T follicular helper cell (primary cell): Measurements from ENCODE around the gene LDLRAP1.
"Not testable (repeated sequence)": the region's sequence is repeated elsewhere in the genome, so short reads cannot be mapped to it uniquely, and the experiment has no call there.

Source experiments
- DNase-seq: peaks from one replicate; pipeline ENCODE4 v3.0.0-alpha.2; 2020; ENCODE audit warnings: low read depth
- total RNA-seq, 2 experiments: gene quantifications; one replicate each; lab custom pipeline; 2026; lab: John Stamatoyannopoulos, UW

LDLRAP1 gene
- 13.6 to 212 reads per million in 2 experiments for total RNA-seq

GRCh38 chr1:25543425-25544242 is at the start of gene LDLRAP1:
TSS of gene LDLRAP1 (plus strand) at chr1:25543606. CDS start at chr1:25543699, 93 bp downstream.
- peak; percentile 24 for DNase-seq

DNA sequence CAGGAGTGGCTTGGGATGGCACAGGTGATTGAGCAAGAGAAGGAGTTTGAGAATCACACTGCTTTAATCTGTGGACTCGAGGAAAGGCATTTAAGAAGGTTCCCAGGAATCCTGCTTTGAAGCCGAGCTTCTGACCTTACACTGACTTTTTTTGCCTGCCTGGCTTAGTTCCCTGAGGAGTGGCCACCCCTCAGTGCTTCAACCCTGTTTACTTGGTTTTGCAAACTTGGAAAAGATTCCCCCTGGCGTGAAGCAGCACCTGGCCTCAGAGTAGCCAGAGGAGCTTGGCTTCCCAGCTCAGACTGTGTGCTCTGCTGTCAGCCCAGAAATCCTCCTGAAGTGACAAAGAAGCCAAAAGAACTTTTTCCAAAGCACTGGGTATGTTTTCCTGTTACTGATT is 48.5 kb upstream of the LDLRAP1 start:
- no peak for DNase-seq

- no peak for DNase-seq
These were observed 42.7 kb upstream of the LDLRAP1 start for GRCh38 chr1:25500694-25501093.

DNA sequence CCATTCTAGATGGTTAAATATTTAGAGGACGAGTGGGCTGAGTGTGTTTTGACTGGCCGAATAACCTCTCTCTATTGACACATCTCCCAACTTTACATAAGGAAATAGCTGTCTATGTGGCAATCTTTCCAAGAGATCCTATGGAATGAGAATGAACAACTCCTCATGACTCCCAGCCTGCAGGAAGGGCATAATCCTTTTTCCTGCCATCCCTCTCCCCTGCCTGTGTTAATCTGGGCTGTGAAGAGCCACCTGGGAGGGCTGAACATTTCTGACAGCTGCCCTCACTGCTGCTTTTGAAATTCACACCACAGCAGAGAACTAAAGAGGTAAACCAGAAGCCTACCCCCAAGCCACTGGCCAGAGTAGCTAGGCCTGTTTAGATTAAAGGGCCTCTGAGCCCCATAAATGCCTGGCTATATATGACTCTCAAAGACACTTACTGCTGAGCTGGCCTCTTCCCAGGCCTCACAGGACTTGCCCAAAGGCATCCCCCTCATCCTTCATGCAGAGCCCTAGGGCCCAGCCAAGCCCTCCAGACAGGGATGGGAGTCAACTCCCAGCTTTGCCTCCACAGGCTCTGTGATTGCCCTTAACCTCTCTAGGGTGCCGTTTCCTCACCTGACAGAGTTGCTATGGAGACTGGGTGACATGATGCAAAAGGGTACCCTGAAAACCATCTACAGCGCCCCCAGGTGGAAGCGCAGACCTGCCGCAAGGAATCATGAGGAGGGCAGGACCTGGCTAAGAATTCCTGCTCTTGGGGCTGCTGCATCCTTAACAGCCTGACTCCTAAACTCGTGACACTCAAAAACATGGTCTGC is 42.0 kb upstream of the LDLRAP1 start:
- DNase-seq, result no peak

DNA sequence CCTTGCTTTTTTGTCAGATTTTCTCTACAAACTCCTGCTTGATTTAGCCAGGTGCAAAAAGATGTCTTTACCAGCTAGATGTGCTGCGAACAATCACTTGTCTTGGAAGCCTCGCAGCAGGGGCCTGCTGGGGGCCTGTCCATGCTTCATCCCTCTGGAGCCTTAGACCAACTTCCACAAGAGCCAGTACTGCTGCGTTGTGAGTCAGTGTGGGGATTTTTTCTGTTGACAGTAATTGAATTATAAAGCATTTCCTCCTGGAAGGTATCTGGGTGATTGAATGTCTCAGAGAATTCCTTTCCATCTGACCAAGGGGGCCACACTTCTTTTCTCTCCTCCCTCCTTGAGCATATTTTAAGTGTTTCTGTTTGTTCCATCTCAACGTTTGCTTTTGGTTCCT is 40.4 kb upstream of the LDLRAP1 start:
- DNase-seq, result no peak

DNA sequence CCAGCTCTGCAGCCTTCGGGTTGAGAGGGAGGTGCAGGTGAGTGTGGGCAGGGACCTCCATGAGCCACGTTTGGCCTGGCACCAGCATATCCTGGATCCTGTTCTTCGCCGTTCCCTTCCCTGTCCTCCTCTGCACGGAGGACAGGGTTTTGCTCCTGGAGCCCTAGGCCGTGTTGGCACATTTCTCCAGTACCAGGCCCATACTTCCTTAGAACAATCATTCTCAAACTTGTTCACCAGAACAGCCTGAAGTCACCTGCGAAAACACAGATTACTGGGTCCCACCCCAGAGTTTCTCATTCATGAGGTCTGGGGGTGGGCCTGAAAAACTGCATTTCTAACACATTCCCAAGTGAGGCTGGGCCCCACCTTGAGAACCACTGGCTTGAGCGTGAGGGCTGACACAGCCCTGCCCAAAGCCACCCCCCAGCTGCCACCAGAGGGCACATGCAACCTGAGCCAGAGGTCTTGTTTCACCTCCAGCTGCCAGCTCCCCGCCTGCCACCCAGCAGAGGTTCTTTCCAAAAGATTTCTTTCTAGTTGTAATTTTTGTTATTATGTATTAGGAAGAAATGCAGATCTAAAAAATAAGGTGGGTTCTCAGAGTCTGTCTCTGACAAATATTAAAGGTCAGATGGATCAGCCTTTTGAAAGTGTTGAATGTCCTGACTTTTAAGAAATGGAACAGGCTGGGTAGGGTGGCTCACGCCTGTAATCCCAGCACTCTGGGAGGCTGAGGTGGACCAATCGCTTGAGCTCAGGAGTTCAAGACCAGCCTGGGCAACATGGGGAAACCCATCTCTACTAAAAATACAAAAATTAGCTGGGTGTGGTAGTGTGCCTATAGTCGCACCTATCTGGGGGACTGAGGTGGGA is 39.6 kb upstream of the LDLRAP1 start:
- peak; percentile 68 for DNase-seq

GRCh38 chr1:25504706-25505595 is 38.5 kb upstream of the LDLRAP1 start:
- DNase-seq, result no peak

DNA sequence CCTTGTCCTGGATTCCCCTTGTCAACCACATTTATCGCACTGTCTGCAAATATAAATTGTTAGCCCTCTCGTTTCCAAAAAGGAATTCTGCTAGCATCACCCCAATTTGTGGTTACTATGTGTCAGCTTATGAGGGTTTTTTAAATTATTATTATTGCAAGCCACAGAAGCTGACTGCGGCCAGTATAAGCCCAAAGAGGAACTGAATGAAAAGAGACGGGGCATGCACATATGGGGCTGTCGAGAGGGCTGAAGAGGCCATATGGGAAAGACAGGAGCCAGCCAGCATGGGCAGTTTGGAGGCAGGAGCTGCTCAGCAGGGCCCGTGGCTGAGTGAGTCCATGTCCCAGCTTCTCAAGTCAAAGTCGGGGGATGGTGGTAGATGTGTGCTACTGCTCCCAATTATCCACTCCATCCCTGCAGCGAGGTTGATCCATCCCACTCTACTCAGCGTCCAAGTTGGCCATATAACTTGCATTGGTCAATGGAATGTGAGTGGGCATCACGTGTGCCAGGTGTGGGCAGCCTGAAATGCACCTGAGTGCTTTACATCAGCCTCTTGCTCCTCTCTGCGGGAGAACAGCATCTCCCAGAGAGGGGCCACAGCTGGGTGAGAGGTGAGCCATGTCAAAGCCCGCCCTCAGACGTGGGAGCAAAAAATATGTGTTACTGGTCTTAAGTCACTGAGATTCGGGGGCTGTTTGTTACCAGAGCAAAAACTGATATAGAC is 37.6 kb upstream of the LDLRAP1 start:
- DNase-seq, result no peak

DNA sequence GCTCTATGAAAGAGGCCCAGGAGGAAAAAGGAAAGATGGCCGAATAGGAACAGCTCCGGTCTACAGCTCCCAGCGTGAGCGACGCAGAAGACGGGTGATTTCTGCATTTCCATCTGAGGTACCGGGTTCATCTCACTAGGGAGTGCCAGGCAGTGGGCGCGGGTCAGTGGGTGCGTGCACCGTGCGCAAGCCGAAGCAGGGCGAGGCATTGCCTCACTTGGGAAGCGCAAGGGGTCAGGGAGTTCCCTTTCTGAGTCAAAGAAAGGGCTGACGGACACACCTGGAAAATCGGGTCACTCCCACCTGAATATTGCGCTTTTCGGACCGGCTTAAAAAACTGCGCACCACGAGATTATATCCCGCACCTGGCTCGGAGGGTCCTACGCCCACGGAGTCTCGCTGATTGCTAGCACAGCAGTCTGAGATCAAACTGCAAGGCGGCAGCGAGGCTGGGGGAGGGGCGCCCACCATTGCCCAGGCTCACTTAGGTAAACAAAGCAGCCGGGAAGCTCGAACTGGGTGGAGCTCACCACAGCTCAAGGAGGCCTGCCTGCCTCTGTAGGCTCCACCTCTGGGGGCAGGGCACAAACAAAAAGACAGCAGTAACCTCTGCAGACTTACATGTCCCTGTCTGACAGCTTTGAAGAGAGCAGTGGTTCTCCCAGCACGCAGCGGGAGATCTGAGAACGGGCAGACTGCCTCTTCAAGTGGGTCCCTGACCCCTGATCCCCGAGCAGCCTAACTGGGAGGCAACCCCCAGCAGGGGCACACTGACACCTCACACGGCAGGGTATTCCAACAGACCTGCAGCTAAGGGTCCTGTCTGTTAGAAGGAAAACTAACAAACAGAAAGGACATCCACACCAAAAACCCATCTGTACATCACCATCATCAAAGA is 36.6 kb upstream of the LDLRAP1 start:
- not testable (repeated sequence) for DNase-seq

DNA sequence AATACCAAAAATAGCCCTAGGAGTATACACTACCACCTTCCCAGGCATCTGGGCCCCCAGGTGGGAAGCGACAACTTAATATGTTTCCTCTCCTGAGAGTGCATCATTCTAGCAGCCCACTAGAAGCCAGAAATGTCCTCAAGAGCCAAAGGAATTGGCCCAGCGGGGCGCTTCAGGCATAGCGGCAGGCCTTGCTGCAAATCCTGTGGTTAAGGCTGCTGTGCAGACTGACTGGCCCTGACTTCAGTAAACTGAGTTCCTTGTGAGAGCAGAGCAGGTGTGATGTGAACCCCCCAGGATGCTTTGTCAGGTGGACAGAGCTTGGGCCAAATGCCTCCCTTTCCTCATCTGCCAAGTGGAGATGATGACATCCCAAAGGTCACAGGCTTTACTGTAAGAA is 29.7 kb upstream of the LDLRAP1 start:
- no peak for DNase-seq

DNA sequence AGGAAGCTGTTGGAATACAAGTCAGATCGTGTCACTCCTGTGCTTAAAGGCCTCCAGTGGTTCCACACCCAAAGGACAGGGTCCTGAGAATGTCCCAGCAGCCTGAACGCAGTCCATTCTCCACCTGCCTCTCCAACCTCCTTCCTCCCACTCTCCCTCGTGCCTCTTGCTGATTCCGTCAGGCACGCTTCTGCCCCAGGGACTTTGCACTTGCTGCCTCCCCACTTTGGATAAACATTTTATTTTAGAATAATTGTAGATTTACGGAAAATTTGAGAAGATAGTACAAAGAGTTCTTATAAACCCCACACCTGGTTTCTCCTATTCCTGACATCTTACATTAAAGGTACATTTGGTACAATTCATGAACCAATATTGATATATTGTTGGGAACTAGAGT is 28.4 kb upstream of the LDLRAP1 start:
- no peak for DNase-seq

DNA sequence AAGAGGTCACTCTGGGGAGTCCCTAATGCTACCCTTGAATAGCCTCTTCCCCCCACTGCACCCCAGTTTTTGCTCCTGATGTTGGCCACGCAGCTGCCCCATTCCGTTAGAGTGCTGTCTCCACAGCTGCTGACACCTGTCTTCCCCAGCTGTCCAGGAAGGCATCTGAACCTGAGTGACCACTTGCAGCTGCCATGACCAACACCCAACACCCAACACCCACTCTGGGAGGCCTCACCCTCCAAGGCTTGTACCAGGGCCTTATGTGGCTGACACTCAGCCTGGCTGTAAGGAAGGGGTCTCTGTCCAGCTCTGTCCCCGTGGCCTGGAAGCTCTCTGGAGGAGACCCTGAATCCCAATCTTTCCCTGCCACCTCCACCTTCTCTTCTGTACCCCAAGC is 26.7 kb upstream of the LDLRAP1 start:
- DNase-seq, result no peak

DNA sequence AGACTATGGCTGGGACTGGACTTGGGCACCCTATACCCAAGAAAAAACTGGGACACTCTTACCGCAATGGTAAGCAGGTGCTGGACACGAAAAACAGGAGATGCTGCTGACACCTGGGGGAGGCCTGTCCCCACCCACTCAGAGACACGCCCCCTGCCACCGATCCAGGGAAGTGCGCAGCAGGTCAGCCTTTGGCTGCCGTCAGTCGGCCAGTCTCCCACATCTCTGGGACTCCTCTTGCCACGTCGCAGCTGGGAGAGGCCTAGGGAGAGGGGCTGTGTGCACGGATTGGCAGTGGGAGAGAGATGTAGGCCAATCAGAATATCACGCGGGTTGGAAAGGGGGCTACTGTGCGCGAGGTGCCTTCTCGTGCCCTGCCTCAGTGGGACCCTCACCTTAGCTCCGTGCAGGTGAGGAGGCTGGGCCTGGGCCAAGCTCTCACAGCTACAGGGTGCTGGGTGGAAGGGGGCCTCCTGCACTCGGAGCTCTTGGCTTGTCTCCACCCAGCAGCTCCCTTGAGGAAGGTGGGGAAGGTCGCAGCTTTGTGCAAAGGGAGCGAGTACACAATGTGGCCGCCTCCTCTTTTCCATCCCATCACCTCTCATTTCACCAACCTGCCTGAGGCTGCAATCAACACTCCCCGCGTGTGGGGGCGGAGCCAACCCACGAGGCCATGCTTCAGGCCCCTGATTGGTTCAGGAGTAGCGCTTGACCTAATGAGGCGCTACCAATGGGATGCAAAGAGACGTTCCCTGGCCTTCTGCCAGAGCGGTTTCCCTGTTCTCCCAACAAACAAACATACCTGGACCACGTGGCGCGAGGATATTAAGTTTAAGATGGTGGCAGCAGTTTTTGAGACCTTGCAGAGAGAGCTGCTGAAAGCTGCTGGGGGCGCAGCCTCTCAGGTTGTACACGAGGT is 25.7 kb upstream of the LDLRAP1 start:
- DNase-seq, result no peak

GRCh38 chr1:25519624-25520023 is 23.8 kb upstream of the LDLRAP1 start:
- DNase-seq, result no peak

DNA sequence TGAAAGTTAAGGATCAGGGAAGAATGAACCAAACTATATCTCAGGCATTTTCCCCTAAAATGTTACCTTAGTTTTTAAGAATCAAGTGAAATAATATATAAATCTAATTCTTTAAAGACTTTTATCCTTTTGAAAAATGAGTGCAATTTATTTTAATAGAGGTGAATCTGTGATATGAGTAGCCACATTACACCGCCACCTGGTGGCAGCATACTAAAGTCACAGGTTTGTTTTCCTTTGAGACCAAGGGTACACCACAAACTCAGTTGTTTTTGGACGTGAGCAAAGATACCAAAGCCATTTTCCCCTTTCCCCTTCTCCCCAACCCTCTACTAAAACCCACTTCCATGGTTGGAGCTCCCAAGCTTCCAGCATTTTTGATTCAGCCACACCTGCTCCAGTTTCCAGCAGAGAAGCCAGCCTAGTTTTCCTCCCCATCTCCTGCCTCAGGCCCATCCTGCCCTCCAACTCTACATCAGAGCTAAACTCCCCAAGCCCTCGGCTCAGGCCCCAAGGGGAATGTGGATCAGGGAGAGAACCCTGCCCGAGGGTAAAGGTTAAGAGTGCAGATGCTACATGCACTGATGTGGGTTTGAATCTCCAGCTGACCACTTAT is 22.9 kb upstream of the LDLRAP1 start:
- DNase-seq, result peak; percentile 61

DNA sequence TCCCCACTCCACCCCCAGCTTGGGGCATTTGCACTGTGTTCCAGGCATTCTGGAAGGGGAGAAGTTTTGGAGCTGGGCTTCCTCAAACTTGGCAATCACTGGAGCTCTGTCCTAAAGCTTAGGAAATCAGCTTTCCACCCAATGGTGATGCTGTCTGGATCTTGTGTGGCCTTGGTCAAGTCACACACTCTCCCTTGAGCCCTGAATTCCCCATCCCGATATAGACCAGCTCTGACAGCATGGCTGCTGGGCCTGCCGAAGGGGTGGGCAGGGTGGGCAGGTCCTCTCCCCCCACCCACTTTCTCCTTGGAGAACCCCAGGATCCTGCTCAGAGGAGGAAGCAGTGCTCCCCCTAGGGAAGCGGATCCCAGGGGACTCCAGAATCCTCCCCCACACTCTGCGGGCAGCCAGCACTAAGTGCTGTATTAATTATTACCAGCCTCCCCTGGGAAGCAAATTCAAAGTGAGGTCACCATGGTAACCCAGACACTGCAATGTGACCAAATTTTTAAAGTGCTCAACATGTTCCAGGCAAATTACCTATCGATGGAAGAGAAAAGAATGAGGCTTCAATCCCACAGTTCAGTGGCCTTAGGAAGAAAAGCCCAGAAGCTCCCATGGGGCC is 21.3 kb upstream of the LDLRAP1 start:
- no peak for DNase-seq

- DNase-seq, result no peak
These were observed 19.9 kb upstream of the LDLRAP1 start for GRCh38 chr1:25523542-25523941.
